Cardiac fibroblast (primary cell): ENCODE data around the gene OR6X1.
"Not testable (repeated sequence)": the region's sequence is repeated elsewhere in the genome, so short reads cannot be mapped to it uniquely, and the experiment has no call there.

Experiments used
- DNase-seq, 2 donors: peaks; one replicate each; pipeline versions ENCODE4 v3.0.0 to v3.0.0-alpha.2; 2010; ENCODE audit warnings: low read depth in 2 of 2
- H3K4me3 ChIP-seq, 2 donors: replicated peaks in 1 of 2; 1 replicate in 1 of 2; 2 replicates in 1 of 2; pipeline ENCODE4 v1.5.1; 2011; ENCODE audit warnings: low read depth in 2 of 2, low read length in 2 of 2, mild to moderate bottlenecking in 2 of 2, moderate library complexity in 1 of 2
- CTCF ChIP-seq: IDR thresholded peaks from one replicate; pipeline ENCODE4 v1.5.1; 2011; ENCODE audit warnings: low read depth, mild to moderate bottlenecking, low read length, inconsistent platforms

The OR6X1 gene

GRCh38 chr11:123729602-123730001 lies 24.7 kb downstream of the OR6X1 start:
- H3K4me3 ChIP-seq, result no peak overlapping the region
- peak in 1 of 2 donors; percentile 31 for DNase-seq
- TF ChIP-seq CTCF, result no peak

GRCh38 chr11:123725995-123726655 lies 28.2 kb downstream of the OR6X1 start:
- no peak for TF ChIP-seq CTCF
- DNase-seq, result no peak
- H3K4me3 ChIP-seq, result no peak overlapping the region

DNA sequence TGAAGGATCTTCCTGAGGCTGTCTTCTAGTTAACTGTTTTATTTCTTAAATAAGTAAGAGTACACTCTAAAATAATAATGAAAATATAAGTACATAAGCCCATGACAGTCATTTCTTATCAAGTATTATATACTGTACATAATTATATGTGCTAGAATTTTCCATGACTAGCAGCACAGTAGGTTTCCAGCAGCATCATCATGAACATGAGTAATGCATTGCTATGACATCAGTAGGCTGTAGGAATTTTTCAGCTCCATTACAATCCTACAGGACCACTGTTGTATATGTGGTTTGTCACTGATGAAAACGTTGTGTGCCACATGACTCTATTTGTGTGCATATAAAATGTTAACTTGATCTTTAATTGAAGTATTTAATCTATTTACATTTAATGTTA lies 34.9 kb downstream of the OR6X1 start:
- DNase-seq, result peak in 1 of 2 donors; percentile 66
- no peak for TF ChIP-seq CTCF
- H3K4me3 ChIP-seq, result no peak overlapping the region

DNA sequence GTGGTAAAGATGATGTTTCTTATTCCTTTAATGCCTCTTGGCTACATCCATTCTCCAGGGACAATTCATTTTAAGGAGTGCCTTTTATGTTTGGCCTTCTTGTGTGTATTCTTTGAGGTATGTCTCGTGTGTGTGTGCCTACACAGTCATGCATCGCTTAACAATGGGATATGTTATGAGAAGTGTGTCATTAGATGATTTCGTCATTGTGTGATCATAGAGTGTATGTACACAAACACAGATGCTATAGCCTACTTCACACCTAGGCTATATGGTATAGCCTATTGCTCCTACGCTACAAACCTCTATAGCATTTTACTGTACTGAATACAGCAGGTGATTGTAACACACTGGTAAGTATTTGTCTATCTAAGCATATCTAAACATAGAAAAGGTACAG lies 35.8 kb downstream of the OR6X1 start:
- no peak overlapping the region for H3K4me3 ChIP-seq
- TF ChIP-seq CTCF, result no peak

GRCh38 chr11:123718063-123718462 lies 36.3 kb downstream of the OR6X1 start:
- TF ChIP-seq CTCF, result no peak
- DNase-seq, result peak in 1 of 2 donors; percentile 6
- no peak overlapping the region for H3K4me3 ChIP-seq

More for the DNA sequence above, 35.8 kb downstream of the OR6X1 start:
- DNase-seq, result peak in 1 of 2 donors; percentile 7

DNA sequence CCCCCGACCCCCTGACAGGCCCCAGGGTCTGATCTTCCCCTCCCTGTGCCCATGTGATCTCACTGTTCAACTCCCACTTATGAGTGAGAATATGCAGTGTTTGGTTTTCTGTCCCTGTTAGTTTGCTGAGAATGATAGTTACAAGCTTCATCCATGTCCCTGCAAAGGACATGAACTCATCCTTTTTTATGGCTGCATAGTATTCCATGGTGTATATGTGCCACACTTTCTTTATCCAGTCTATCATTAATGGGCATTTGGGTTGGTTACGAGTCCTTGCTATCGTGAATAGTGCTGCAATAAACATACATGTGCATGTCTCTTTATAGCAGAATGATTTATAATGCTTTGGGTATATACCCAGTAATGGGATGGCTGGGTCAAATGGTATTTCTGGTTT lies 41.7 kb downstream of the OR6X1 start:
- not testable (repeated sequence) for H3K4me3 ChIP-seq, DNase-seq

- DNase-seq, result peak; percentile 74 to 83
- TF ChIP-seq CTCF, result peak; percentile 83
- H3K4me3 ChIP-seq, result no peak overlapping the region
Observed at GRCh38 chr11:123707606-123708205, 46.6 kb downstream of the OR6X1 start.
